Measurements from ENCODE around the gene GALNT15. TPM values are rescaled to one million over a fixed set of nuclear protein-coding genes. Genes with fewer than 3 reads are reported as not detected.
A peak's percentile ranks its signal among the peaks of the same experiment; 100 is the strongest.

GALNT15 gene
- polyA plus RNA-seq, 1 donor (not counting 4 experiments of a cell fraction or from before 2014, with no cell fraction given), result not detected

GRCh38 chr3:16249336-16249735 lies 74.9 kb downstream of the GALNT15 start:
- no peak for DNase-seq (ENCODE audit: low read depth, low spot score)
- no peaks in the 10 kb centered on the region for H4K20me1 ChIP-seq (ENCODE audit: control insufficient read depth, extremely low read depth, insufficient read depth, low read length)
- no peaks in the 10 kb centered on the region for H3K79me2 ChIP-seq (ENCODE audit: control insufficient read depth, insufficient read depth, low read length)
- no peaks in the 10 kb centered on the region for H3K9me1 ChIP-seq (ENCODE audit: control insufficient read depth, extremely low read depth, insufficient read depth, low read length)
- no peak overlapping the region for H3K4me3 ChIP-seq (ENCODE audit: control insufficient read depth in 2 of 3, extremely low read depth in 1 of 3, insufficient read depth in 2 of 3, low read depth in 1 of 3, low read length in 3 of 3)
- no peak overlapping the region for H2AFZ ChIP-seq (ENCODE audit: control insufficient read depth, low read length)
- no peaks in the 10 kb centered on the region for H3K27me3 ChIP-seq (ENCODE audit: control insufficient read depth, extremely low read depth, insufficient read depth, low read length)
- H3K36me3 ChIP-seq (ENCODE audit: control insufficient read depth in 2 of 2, extremely low read depth in 1 of 2, insufficient read depth in 2 of 2, low read length in 2 of 2), result no peaks in the 10 kb centered on the region
- H3K9me3 ChIP-seq (ENCODE audit: control insufficient read depth, low read depth, low read length), result no peaks in the 10 kb centered on the region
- no peak for TF ChIP-seq EZH2 (IDR thresholded peaks at IDR 0.05; ENCODE audit: low read length)
- TF ChIP-seq CTCF (optimal IDR thresholded peaks at IDR 0.05 in 1 of 3, IDR thresholded peaks at IDR 0.05 in 1 of 3, conservative IDR thresholded peaks at IDR 0.05 in 1 of 3; ENCODE audit: extremely low read depth in 1 of 3, insufficient read depth in 2 of 3, low read length in 3 of 3), result peak; percentile 45 to 60 (median 48)
- no peak overlapping the region for H3K27ac ChIP-seq (ENCODE audit: control insufficient read depth, insufficient read depth, low read length)
- H3K4me2 ChIP-seq (ENCODE audit: control insufficient read depth, extremely low read depth, insufficient read depth, low read depth, low read length), result no peak overlapping the region
- H3K9ac ChIP-seq (ENCODE audit: control insufficient read depth, extremely low read depth, insufficient read depth, low read length), result no peak overlapping the region
- H3K4me1 ChIP-seq (ENCODE audit: control insufficient read depth, extremely low read depth, insufficient read depth, low read length), result no peaks in the 10 kb centered on the region
- dilution Hi-C loops (cut with MboI; ENCODE audit: extremely low pct_ligation_motif_present, low sequenced_read_pairs), result no loop called here
- no peak for FAIRE-seq

GRCh38 chr3:16249886-16250285 lies 75.4 kb downstream of the GALNT15 start:
- Histone ChIP-seq H3K9ac (ENCODE audit: control insufficient read depth, extremely low read depth, insufficient read depth, low read length) (no peak overlapping the region), H3K4me1 (ENCODE audit: control insufficient read depth, extremely low read depth, insufficient read depth, low read length) (no peaks in the 10 kb centered on the region), H3K36me3 (ENCODE audit: control insufficient read depth in 2 of 2, extremely low read depth in 1 of 2, insufficient read depth in 2 of 2, low read length in 2 of 2) (no peaks in the 10 kb centered on the region), H3K27me3 (ENCODE audit: control insufficient read depth, extremely low read depth, insufficient read depth, low read length) (no peaks in the 10 kb centered on the region), H3K9me1 (ENCODE audit: control insufficient read depth, extremely low read depth, insufficient read depth, low read length) (no peaks in the 10 kb centered on the region), H3K4me2 (ENCODE audit: control insufficient read depth, extremely low read depth, insufficient read depth, low read depth, low read length) (no peak overlapping the region), H3K79me2 (ENCODE audit: control insufficient read depth, insufficient read depth, low read length) (no peaks in the 10 kb centered on the region), H3K9me3 (ENCODE audit: control insufficient read depth, low read depth, low read length) (no peaks in the 10 kb centered on the region), H4K20me1 (ENCODE audit: control insufficient read depth, extremely low read depth, insufficient read depth, low read length) (no peaks in the 10 kb centered on the region), H3K27ac (ENCODE audit: control insufficient read depth, insufficient read depth, low read length) (no peak overlapping the region), H3K4me3 (ENCODE audit: control insufficient read depth in 2 of 3, extremely low read depth in 1 of 3, insufficient read depth in 2 of 3, low read depth in 1 of 3, low read length in 3 of 3) (no peak overlapping the region), H2AFZ (ENCODE audit: control insufficient read depth, low read length) (no peak overlapping the region)
- DNase-seq (ENCODE audit: low read depth, low spot score) (no peak), FAIRE-seq (no peak)
- dilution Hi-C loops (cut with MboI; ENCODE audit: extremely low pct_ligation_motif_present, low sequenced_read_pairs), result no loop called here
- TF ChIP-seq CTCF (optimal IDR thresholded peaks at IDR 0.05 in 1 of 3, IDR thresholded peaks at IDR 0.05 in 1 of 3, conservative IDR thresholded peaks at IDR 0.05 in 1 of 3; ENCODE audit: extremely low read depth in 1 of 3, insufficient read depth in 2 of 3, low read length in 3 of 3) (no peak), EZH2 (IDR thresholded peaks at IDR 0.05; ENCODE audit: low read length) (no peak)

All from keratinocyte (primary cell).